Activated naive CD8-positive, alpha-beta T cell treated with anti-CD3 and anti-CD28 coated beads for 36 hours (primary cell): ENCODE measurements around the gene CDK18. TPM values are rescaled to one million over a fixed set of nuclear protein-coding genes. Genes with fewer than 3 reads are reported as not detected.
"Not testable (repeated sequence)": the region's sequence is repeated elsewhere in the genome, so short reads cannot be mapped to it uniquely, and the experiment has no call there.

Experiments used
- DNase-seq: peaks from one replicate; pipeline ENCODE4 v3.0.0; 2021
- H3K27ac Mint-ChIP-seq: one replicate; pipeline ENCODE4 v1.8.0; 2022; ENCODE audit warnings: mild to moderate bottlenecking, moderate library complexity, mixed read lengths
- H3K27me3 Mint-ChIP-seq: one replicate; pipeline ENCODE4 v1.8.0; 2022; ENCODE audit warnings: mild to moderate bottlenecking, mixed read lengths
- H3K36me3 Mint-ChIP-seq: one replicate; pipeline ENCODE4 v1.8.0; 2021; ENCODE audit warnings: mild to moderate bottlenecking, mixed read lengths
- H3K4me1 Mint-ChIP-seq: one replicate; pipeline ENCODE4 v1.8.0; 2021; ENCODE audit warnings: mixed read lengths
- H3K4me3 Mint-ChIP-seq: one replicate; pipeline ENCODE4 v1.8.0; 2022; ENCODE audit warnings: mild to moderate bottlenecking, moderate library complexity, mixed read lengths
- H3K9me3 Mint-ChIP-seq: one replicate; pipeline ENCODE4 v1.8.0; 2022; ENCODE audit warnings: mixed read lengths
- total RNA-seq, 2 experiments: library from RNA; stranded (reverse); gene quantifications; one replicate each; pipeline ENCODE4 v1.2.3, GENCODE V29; 2021

The CDK18 gene
- total RNA-seq, 2 experiments from 2014 or later, result 6.2 to 6.5 TPM

DNA sequence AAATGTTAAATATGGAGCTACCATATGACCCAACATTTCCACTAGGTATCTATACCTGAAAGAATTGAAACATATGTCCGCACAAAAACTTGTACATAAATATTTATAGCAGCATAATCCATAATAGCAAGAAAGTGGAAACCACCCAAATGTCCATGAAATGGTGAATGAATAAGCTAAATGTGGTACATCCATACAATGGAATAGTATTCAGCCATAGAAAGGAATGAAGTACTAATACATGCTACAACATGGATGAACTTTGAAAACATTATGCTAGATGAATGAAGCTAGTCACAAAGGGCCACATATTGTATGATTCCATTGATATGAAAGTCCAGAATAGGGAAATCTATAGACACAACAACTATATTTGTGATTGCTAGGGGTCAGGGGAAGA is 28.6 kb upstream of the CDK18 start:
- Mint-ChIP-seq H3K27me3 (peaks cover 36% of the 10 kb centered on the region), H3K4me1 (peaks cover 24% of the 10 kb centered on the region), H3K27ac (no peak overlapping the region), H3K36me3 (peaks cover 8% of the 10 kb centered on the region), H3K4me3 (no peak overlapping the region), H3K9me3 (peaks cover 17% of the 10 kb centered on the region)
- no peak for DNase-seq

DNA sequence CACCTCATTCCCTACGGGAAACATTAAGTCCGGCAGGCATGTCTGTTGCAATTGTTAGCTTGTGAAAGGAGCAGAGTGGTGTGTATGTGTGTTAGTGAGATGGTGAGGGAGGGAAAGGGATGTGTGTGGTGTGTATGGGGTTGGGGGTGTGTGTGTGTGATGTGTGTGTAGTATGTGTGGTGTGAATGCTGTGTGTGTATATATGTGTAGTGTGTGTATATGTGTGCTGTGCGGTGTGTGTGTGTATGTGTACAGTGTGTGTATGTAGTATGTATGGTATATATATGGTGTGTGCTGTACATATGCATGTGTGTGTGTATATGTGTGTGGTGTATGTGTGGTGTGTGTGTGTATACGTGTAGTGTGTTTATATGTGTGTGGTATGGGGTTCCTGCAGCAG is 27.8 kb upstream of the CDK18 start:
- peaks cover 8% of the 10 kb centered on the region for H3K36me3 Mint-ChIP-seq
- peaks cover 31% of the 10 kb centered on the region for H3K4me1 Mint-ChIP-seq
- no peak overlapping the region for H3K27ac Mint-ChIP-seq
- peaks cover 32% of the 10 kb centered on the region for H3K27me3 Mint-ChIP-seq
- no peak for DNase-seq
- H3K4me3 Mint-ChIP-seq, result no peak overlapping the region
- H3K9me3 Mint-ChIP-seq, result peaks cover 17% of the 10 kb centered on the region

DNA sequence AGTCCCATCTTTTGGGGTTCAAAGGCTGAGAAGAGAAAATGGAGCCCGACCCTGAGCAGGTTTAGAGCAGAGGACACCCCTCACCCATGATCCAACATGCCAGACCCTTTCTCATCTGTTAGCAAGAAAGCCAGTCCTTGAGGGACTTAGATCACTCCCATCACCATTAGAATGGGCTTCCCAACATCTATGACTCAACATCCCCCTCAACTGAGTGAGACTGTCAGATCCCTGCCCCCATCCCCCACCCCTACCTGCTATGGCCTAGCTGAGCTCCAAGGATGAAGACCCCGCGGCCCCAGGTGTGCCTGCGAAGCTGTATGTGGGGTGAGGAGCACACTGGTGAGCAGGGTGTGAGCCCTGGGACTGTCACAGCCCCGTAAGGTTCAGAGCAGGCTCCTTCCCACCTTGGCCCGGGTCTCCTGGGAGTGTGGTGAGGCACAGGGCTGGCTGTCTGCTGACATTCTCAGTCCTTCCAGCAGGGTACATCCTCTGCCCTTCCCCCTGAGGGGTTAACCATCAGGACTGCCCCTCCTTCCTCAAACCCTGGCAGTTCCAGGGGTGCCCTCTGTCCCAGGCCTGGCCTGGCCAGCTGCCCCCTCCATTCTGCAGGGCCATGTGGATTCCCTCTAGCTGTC is 27.2 kb upstream of the CDK18 start:
- H3K27ac Mint-ChIP-seq, result no peak overlapping the region
- H3K27me3 Mint-ChIP-seq, result peaks cover 30% of the 10 kb centered on the region
- peaks cover 37% of the 10 kb centered on the region for H3K4me1 Mint-ChIP-seq
- H3K9me3 Mint-ChIP-seq, result peaks cover 17% of the 10 kb centered on the region
- DNase-seq, result no peak
- H3K36me3 Mint-ChIP-seq, result peaks cover 8% of the 10 kb centered on the region
- no peak overlapping the region for H3K4me3 Mint-ChIP-seq

DNA sequence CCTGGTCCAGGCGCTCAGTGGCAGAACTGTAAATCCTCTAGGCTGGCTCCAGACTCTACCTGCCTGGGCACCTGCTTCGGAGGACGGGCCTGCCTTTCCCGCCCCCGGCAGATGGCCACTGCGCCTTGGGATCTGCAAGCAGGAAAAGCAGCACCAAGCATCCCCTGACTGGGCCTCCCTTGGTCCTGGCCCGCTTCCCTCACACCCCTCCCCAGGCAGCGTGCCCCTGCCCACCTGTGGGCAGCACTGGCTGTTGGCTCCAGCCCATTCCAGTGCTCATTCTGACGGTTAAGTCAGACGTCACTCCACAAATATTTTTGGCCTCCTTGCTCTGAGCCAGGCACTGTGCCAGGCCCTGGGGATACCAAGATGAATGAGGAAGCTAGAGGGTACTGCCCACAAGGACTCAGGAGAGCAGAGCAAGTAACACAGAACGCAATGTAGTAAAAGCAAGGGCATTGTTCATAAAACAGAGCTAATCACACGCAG is 26.7 kb upstream of the CDK18 start:
- H3K9me3 Mint-ChIP-seq, result peaks cover 17% of the 10 kb centered on the region
- H3K27ac Mint-ChIP-seq, result no peak overlapping the region
- H3K27me3 Mint-ChIP-seq, result peaks cover 28% of the 10 kb centered on the region
- H3K4me3 Mint-ChIP-seq, result no peak overlapping the region
- H3K36me3 Mint-ChIP-seq, result peaks cover 8% of the 10 kb centered on the region
- peaks cover 33% of the 10 kb centered on the region for H3K4me1 Mint-ChIP-seq
- no peak for DNase-seq

DNA sequence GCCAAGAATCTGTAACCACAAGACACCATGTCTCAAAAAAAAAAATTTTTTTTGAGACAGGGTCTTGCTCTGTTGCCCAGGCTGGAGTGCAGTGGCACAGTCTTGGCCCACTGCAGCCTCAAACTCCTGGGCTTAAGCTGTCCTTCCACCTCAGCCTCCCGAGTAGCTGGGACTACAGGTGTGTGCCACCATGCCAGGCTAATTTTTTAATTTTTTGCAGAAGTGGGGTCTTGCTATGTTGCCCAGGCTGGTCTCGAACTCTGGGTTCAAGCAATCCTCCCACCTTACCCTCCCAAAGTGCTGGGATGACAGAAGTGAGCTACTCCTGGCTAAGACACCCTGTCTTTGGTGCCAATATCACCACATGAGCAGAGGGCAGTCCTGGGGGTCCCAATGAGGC is 25.5 kb upstream of the CDK18 start:
- H3K27me3 Mint-ChIP-seq, result peaks cover 29% of the 10 kb centered on the region
- not testable (repeated sequence) for H3K4me3 Mint-ChIP-seq, DNase-seq, H3K27ac Mint-ChIP-seq, H3K36me3 Mint-ChIP-seq
- H3K4me1 Mint-ChIP-seq, result peaks cover 29% of the 10 kb centered on the region
- peaks cover 17% of the 10 kb centered on the region for H3K9me3 Mint-ChIP-seq

GRCh38 chr1:205480349-205480985 is 24.0 kb upstream of the CDK18 start:
- Mint-ChIP-seq H3K27me3 (peaks cover 29% of the 10 kb centered on the region), H3K9me3 (peaks cover 6% of the 10 kb centered on the region), H3K4me3 (peak overlapping the region; percentile 26), H3K4me1 (peaks cover 29% of the 10 kb centered on the region), H3K36me3 (no peaks in the 10 kb centered on the region), H3K27ac (peak overlapping the region; percentile 72)
- DNase-seq, result peak; percentile 82

DNA sequence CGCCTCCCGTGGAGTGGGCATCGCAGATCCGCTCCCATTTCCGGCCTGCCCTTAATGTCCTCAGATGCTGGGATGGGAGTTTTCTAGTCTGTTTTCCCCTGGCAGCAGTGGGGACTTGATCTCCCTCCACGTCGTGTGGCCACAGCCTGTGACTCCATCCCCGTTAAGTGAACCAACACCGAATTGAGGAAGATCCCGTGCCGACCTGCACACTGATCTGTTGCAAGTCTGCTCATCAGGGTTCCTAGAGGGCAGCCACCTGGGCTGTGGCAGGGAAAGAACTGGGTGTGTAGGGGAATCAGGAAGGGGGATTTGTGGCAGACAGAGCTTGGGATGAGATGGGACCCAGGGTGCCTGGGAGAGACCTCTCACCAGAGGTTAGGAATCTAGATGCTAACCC is 23.3 kb upstream of the CDK18 start:
- DNase-seq, result peak; percentile 14
- H3K36me3 Mint-ChIP-seq, result no peaks in the 10 kb centered on the region
- H3K9me3 Mint-ChIP-seq, result no peaks in the 10 kb centered on the region
- H3K4me3 Mint-ChIP-seq, result peak overlapping the region; percentile 18
- H3K27me3 Mint-ChIP-seq, result peaks cover 32% of the 10 kb centered on the region
- H3K4me1 Mint-ChIP-seq, result peaks cover 31% of the 10 kb centered on the region
- peak overlapping the region; percentile 73 for H3K27ac Mint-ChIP-seq

GRCh38 chr1:205481629-205482151 is 22.8 kb upstream of the CDK18 start:
- Mint-ChIP-seq H3K9me3 (no peaks in the 10 kb centered on the region), H3K27me3 (peaks cover 35% of the 10 kb centered on the region), H3K4me3 (no peak overlapping the region), H3K27ac (peak overlapping the region; percentile 73), H3K4me1 (peaks cover 31% of the 10 kb centered on the region), H3K36me3 (no peaks in the 10 kb centered on the region)
- DNase-seq, result peak; percentile 42

DNA sequence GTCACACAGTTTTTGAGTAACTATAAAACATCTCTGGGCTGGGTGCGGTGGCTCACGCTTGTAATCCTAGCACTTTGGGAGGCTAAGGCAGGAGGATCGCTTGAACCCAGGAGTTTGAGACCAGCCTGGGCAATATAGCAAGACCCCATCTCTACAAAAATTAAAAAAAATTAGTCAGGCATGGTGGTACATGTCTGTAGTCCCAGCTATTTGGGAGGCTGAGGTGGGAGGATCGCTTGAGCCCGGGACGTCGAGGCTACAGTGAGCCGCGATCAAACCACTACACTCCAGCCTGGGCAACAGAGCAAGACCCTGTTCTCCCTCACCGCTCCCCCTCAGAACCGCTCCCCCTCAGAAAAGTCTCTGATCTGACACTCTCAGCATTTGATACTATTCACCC is 21.9 kb upstream of the CDK18 start:
- Mint-ChIP-seq H3K4me1 (peaks cover 31% of the 10 kb centered on the region), H3K27me3 (peaks cover 42% of the 10 kb centered on the region)
- H3K9me3 Mint-ChIP-seq, H3K27ac Mint-ChIP-seq, H3K4me3 Mint-ChIP-seq, H3K36me3 Mint-ChIP-seq, DNase-seq: not testable (repeated sequence)

DNA sequence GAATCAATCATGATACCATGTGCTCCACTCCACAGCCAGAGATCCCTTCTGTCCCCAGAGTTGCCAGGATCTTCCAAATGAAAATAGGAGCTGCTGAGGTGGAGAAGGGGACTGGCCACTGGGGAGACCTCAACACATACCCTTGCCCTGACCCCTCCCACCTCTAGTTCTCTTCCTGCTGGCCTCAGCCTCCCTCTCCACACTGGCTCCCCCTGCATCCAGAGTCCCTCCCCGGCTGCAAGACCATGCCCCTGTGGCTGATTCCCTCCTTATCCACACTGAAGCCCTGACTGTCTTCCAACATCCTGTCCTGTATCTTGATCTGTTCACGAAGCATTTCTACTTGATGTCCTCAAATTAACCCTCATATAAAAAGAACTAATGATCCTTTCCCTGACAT is 21.1 kb upstream of the CDK18 start:
- no peak for DNase-seq
- Mint-ChIP-seq H3K27me3 (peaks cover 48% of the 10 kb centered on the region), H3K4me3 (no peak overlapping the region), H3K9me3 (no peaks in the 10 kb centered on the region), H3K27ac (no peak overlapping the region), H3K4me1 (peaks cover 33% of the 10 kb centered on the region), H3K36me3 (no peaks in the 10 kb centered on the region)

DNA sequence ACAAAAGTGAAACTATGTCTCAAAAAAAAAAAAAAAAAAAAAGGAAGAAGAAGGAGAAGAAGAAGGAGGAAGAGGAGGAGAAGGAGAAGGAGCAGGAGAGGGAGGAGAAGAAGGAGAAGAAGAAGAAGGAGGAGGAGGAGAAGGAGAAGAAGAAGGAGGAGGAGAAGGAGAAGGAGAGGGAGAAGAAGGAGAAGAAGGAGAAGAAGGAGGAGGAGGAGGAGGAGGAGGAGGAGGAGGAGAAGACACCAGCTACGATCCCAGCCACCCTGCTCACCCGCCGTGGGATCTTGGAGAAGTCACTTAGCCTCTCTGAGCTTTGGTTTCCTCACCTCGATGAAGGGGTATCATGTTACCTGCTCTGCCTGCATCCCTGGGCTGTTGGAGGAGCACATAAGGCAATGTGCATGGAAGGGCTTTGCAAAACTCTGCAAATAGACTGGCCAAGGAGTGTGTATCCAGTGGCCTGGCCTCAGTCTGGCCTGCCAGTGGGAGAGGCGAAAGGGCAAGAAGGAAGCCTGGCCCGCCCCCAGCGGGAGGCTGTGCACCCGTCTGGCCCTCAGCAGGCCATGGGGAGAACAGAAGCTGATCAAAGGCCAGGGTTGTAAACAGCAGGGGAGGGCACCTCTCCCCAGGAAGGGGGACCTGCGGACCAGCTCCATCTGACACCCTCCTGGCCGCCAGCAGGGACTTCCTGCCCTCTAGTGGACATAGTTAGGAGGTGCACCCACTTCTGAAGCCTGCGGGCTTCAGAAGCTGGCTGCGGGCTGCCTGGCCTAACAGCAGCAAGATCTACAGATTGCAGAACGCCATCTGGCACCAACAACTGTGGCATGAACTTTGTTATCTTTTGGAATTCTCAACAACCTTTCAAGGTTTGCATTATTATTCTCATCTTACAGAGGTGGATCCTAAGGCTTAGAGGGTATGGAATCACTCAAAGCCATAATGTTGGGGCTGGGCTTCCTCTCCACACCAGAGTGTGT is 19.2 kb upstream of the CDK18 start:
- H3K4me3 Mint-ChIP-seq, result no peak overlapping the region
- peaks cover 25% of the 10 kb centered on the region for H3K4me1 Mint-ChIP-seq

GRCh38 chr1:205486258-205486657 is 18.2 kb upstream of the CDK18 start:
- H3K4me1 Mint-ChIP-seq, result peaks cover 16% of the 10 kb centered on the region
- no peaks in the 10 kb centered on the region for H3K36me3 Mint-ChIP-seq
- no peak overlapping the region for H3K4me3 Mint-ChIP-seq
- no peaks in the 10 kb centered on the region for H3K9me3 Mint-ChIP-seq
- no peak overlapping the region for H3K27ac Mint-ChIP-seq
- no peak for DNase-seq
- peaks cover 62% of the 10 kb centered on the region for H3K27me3 Mint-ChIP-seq

More for the DNA sequence above, 19.2 kb upstream of the CDK18 start:
- no peaks in the 10 kb centered on the region for H3K36me3 Mint-ChIP-seq
- DNase-seq, result peak; percentile 70
- peaks cover 58% of the 10 kb centered on the region for H3K27me3 Mint-ChIP-seq
- no peak overlapping the region for H3K27ac Mint-ChIP-seq
- no peaks in the 10 kb centered on the region for H3K9me3 Mint-ChIP-seq

DNA sequence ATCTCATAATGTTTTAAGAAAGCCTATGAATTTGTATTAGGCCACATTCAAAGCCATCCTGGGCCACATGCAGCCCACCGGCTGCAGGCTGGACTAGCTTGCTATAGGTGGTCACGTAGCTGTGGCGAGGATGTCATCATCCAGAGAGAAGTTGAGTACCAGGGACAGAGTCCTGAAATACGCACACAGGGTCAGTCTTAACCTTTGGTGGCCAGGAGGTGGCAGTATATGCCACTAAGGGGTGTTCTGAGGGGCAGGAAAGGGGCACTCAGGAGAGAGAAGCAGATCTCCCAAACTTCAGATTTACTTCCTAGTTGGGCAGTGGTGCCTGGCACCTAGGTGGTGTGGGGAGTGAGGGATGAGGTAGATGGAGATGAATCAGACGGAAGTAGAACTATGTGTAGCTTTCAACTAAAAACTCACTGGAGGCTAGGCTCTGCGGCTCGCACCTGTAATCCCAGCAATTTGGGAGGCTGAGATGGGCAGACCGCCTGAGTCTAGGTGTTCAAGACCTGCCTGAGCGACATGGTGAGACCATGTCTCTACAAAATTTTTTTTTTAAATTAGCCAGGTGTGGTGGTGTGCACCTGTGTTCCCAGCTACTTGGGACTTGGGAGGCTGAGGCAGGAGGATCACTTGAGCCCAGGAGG is 16.3 kb upstream of the CDK18 start:
- Mint-ChIP-seq H3K4me3 (no peak overlapping the region), H3K36me3 (no peaks in the 10 kb centered on the region), H3K27me3 (peaks cover 65% of the 10 kb centered on the region), H3K9me3 (no peaks in the 10 kb centered on the region), H3K4me1 (peaks cover 4% of the 10 kb centered on the region), H3K27ac (no peak overlapping the region)
- DNase-seq, result peak; percentile 52

DNA sequence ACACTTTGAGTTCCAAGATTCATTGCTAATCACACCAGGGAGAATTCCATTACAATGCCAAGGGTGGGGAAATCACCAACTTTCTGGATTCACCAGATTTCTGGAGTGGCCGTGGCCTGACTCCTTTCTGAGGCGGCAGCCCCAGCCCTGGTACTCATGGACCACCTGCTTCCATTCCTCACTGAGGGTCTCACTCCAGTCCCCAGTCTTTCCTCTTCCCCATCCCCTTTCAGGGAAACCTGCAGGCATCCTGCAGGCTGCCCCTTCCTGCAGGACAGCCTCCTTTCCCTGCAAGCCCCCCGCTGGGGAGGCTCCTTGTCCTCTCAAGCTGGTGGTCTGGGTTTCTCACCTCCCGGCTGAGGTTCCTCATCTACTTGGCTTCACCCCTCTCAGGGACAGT is 12.7 kb upstream of the CDK18 start:
- H3K9me3 Mint-ChIP-seq, result no peaks in the 10 kb centered on the region
- no peak overlapping the region for H3K27ac Mint-ChIP-seq
- H3K4me1 Mint-ChIP-seq, result peaks cover 4% of the 10 kb centered on the region
- H3K4me3 Mint-ChIP-seq, result no peak overlapping the region
- H3K36me3 Mint-ChIP-seq, result no peaks in the 10 kb centered on the region
- H3K27me3 Mint-ChIP-seq, result peaks cover 59% of the 10 kb centered on the region
- DNase-seq, result no peak
